A549 (cell line): ENCODE measurements around the gene KRTAP20-2. TPM values are rescaled to one million over a fixed set of nuclear protein-coding genes. Genes with fewer than 3 reads are reported as not detected.

ENCODE experiments used
- ATAC-seq, 2 experiments: fragments of 200-7000 bp in 1 of 2; fragments of >200 bp in 1 of 2; cut with Nextera tagmentation in 1 of 2; cut with Tn5 transposase in 1 of 2; 3 replicates each; pipeline versions ENCODE4 v1.8.0 to v1.9.1; 2018 to 2020; ENCODE audit warnings: mild to moderate bottlenecking in 1 of 2, moderate library complexity in 1 of 2
- CTCF ChIA-PET: fragments of 300-600 bp; sonication (Branson Sonifier 250); formaldehyde crosslinking; extraction: SDS; loops from one replicate; lab custom pipeline; 2021; ENCODE audit warnings: antibody characterized with exemption, inconsistent platforms; lab: Yijun Ruan, JAX
- POLR2A ChIA-PET: fragments of 350-600 bp; formaldehyde crosslinking; extraction: SDS; loops from one replicate; lab custom pipeline; 2021; ENCODE audit warnings: antibody characterized with exemption, inconsistent platforms; lab: Yijun Ruan, JAX
- DNase-seq, 2 experiments: peaks; one replicate each; pipeline versions ENCODE4 v3.0.0 to v3.0.0-alpha.2; 2011 to 2016; ENCODE audit warnings: low read depth in 1 of 2, low spot score in 1 of 2
- FAIRE-seq: peaks from 2 replicates; lab custom pipeline; 2011; peaks lifted over from hg19 to GRCh38; lab: Jason Lieb, UNC
- H3K27ac ChIP-seq, 2 experiments: fragments of >200 bp; sonication (Bioruptor Twin); formaldehyde crosslinking; 3 replicates each; pipeline ENCODE4 v1.5.1; 2016 to 2017
- H3K4me1 ChIP-seq: fragments of >200 bp; sonication (Bioruptor Twin); formaldehyde crosslinking; 3 replicates; pipeline ENCODE4 v1.6.1; 2016
- H3K4me2 ChIP-seq: fragments of >200 bp; sonication (Bioruptor Twin); formaldehyde crosslinking; 3 replicates; pipeline ENCODE4 v1.6.1; 2016
- H3K4me3 ChIP-seq: fragments of >200 bp; sonication (Bioruptor Twin); formaldehyde crosslinking; 3 replicates; pipeline ENCODE4 v1.5.1; 2016
- H3K9me3 ChIP-seq: fragments of >200 bp; sonication (Bioruptor Twin); formaldehyde crosslinking; 3 replicates; pipeline ENCODE4 v1.6.1; 2016
- CBX2 ChIP-seq: fragments of 200-600 bp; sonication (generic); IDR thresholded peaks from 2 replicates; pipeline ENCODE4 v1.6.1; 2016; ENCODE audit warnings: low read depth, mild to moderate bottlenecking, borderline replicate concordance
- CBX8 ChIP-seq: fragments of 200-600 bp; sonication (generic); IDR thresholded peaks from 2 replicates; pipeline ENCODE4 v1.6.1; 2016
- CEBPB ChIP-seq, 2 experiments: fragments of >200 bp in 1 of 2; sonication (Bioruptor Twin) in 1 of 2; formaldehyde crosslinking in 1 of 2; IDR thresholded peaks; 2 replicates each; pipeline ENCODE4 v1.6.1; 2012 to 2016
- EHMT2 ChIP-seq: fragments of 200-600 bp; sonication (generic); IDR thresholded peaks from 2 replicates; pipeline ENCODE4 v1.6.1; 2016; ENCODE audit warnings: antibody characterized with exemption, low read depth, mild to moderate bottlenecking, moderate library complexity
- ESRRA ChIP-seq: fragments of 150-350 bp; IDR thresholded peaks from 2 replicates; pipeline ENCODE4 v1.6.1; 2014; ENCODE audit warnings: mild to moderate bottlenecking, low read length, borderline replicate concordance
- FOSL2 ChIP-seq, 2 experiments: fragments of 450-650 bp in 1 of 2; fragments of >200 bp in 1 of 2; sonication (Bioruptor Twin) in 1 of 2; formaldehyde crosslinking; IDR thresholded peaks; 2 replicates each; pipeline versions ENCODE4 v1.5.0 to v1.6.1; 2016 to 2020; ENCODE audit warnings: mild to moderate bottlenecking in 1 of 2, moderate library complexity in 1 of 2
- GATA3 ChIP-seq: IDR thresholded peaks from 2 replicates; pipeline ENCODE4 v1.6.1; 2012; ENCODE audit warnings: borderline replicate concordance
- HDAC2 ChIP-seq: fragments of 200-600 bp; sonication (generic); IDR thresholded peaks from 2 replicates; pipeline ENCODE4 v1.6.1; 2016
- HEYL ChIP-seq: fragments of 250-450 bp; sonication (Bioruptor Pico); IDR thresholded peaks from 2 replicates; pipeline ENCODE4 v1.8.0; 2021; ENCODE audit warnings: mild to moderate bottlenecking, moderate library complexity
- HOXB5 ChIP-seq: fragments of 250-450 bp; sonication (Bioruptor Pico); IDR thresholded peaks from 2 replicates; pipeline ENCODE4 v1.5.0; 2020; ENCODE audit warnings: mild to moderate bottlenecking, moderate library complexity
- JUN ChIP-seq, 2 experiments: fragments of >200 bp; sonication (Bioruptor Twin); formaldehyde crosslinking; IDR thresholded peaks; 2 replicates in 1 of 2; 3 replicates in 1 of 2; pipeline ENCODE4 v1.6.1; 2016 to 2017
- KDM1A ChIP-seq: fragments of 200-600 bp; sonication (generic); IDR thresholded peaks from 2 replicates; pipeline ENCODE4 v1.6.1; 2016; ENCODE audit warnings: low read depth, mild to moderate bottlenecking
- KDM5A ChIP-seq: fragments of 200-600 bp; sonication (generic); IDR thresholded peaks from 2 replicates; pipeline ENCODE4 v1.6.1; 2016; ENCODE audit warnings: antibody characterized with exemption, mild to moderate bottlenecking
- MAFK ChIP-seq: fragments of 450-650 bp; IDR thresholded peaks from 2 replicates; pipeline ENCODE4 v1.6.1; 2014; ENCODE audit not compliant: partially characterized antibody
- NPAS2 ChIP-seq: fragments of 250-450 bp; sonication (Bioruptor Pico); IDR thresholded peaks from 2 replicates; pipeline ENCODE4 v1.8.0; 2022; ENCODE audit warnings: mild to moderate bottlenecking, moderate library complexity, borderline replicate concordance
- PHF8 ChIP-seq: fragments of 200-600 bp; sonication (generic); IDR thresholded peaks from 2 replicates; pipeline ENCODE4 v1.6.1; 2016; ENCODE audit warnings: low read depth, mild to moderate bottlenecking, antibody characterized with exemption, moderate library complexity, borderline replicate concordance
- POLR2AphosphoS2 ChIP-seq: conservative IDR thresholded peaks from 2 replicates; pipeline ENCODE4 v1.6.1; 2012; ENCODE audit warnings: low read length, improper control_type of control experiment, inconsistent platforms
- TFCP2L1 ChIP-seq: fragments of 250-450 bp; sonication (Bioruptor Pico); IDR thresholded peaks from 2 replicates; pipeline ENCODE4 v1.5.0; 2021; ENCODE audit warnings: mild to moderate bottlenecking
- ZFP36 ChIP-seq: fragments of 450-650 bp; IDR thresholded peaks from 2 replicates; pipeline ENCODE4 v1.6.1; 2014; ENCODE audit warnings: borderline replicate concordance; ENCODE audit not compliant: partially characterized antibody
- ZSCAN20 ChIP-seq: fragments of 250-450 bp; sonication (Bioruptor Pico); IDR thresholded peaks from 2 replicates; pipeline ENCODE4 v1.8.0; 2022; ENCODE audit warnings: mild to moderate bottlenecking, moderate library complexity
- WGBS: methylation state at CpG from one replicate; pipeline ENCODE4 v1.1.6; 2017; ENCODE audit errors: missing lambda C conversion rate; 5-methylcytosine and 5-hydroxymethylcytosine counted together
- polyA plus RNA-seq, 4 experiments: library from polyadenylated mRNA; depleted of rRNA in 3 of 4; stranded (reverse); fragments of >200 nt; fragmentation: RNase III in 1 of 4; extraction: RNeasy Plus Mini Kit Qiagen cat#74134 plus additional on column Dnase treatment in 1 of 4; gene quantifications; 2 replicates in 3 of 4; 3 replicates in 1 of 4; pipeline ENCODE4 v1.2.3, GENCODE V29; 2011 to 2017
- TF ChIP-seq, protein P1 (sequence below): fragments of >200 bp; sonication (Bioruptor Twin); formaldehyde crosslinking; IDR thresholded peaks from 3 replicates; pipeline ENCODE4 v1.6.1; 2016
- TF ChIP-seq, protein P2 (sequence below): fragments of 450-650 bp; IDR thresholded peaks from 2 replicates; pipeline ENCODE4 v1.6.1; 2014; ENCODE audit warnings: antibody characterized with exemption
- TF ChIP-seq, protein P3 (sequence below): fragments of 250-450 bp; sonication (Bioruptor Pico); IDR thresholded peaks from 2 replicates; pipeline ENCODE4 v1.5.0; 2020; ENCODE audit warnings: low read depth, mild to moderate bottlenecking, moderate library complexity
- TF ChIP-seq, protein P4 (sequence below): IDR thresholded peaks from 2 replicates; pipeline ENCODE4 v1.6.1; 2012
- TF ChIP-seq, protein P5 (sequence below): IDR thresholded peaks from 2 replicates; pipeline ENCODE4 v1.6.1; 2012; ENCODE audit warnings: low read depth, borderline replicate concordance
- TF ChIP-seq, protein P6 (sequence below): fragments of >200 bp; sonication (Bioruptor Twin); formaldehyde crosslinking; IDR thresholded peaks from 2 replicates; pipeline ENCODE4 v1.6.1; 2016

The KRTAP20-2 gene
- polyA plus RNA-seq, 2 of the 4 experiments (the other 2 are of a cell fraction), result not detected

DNA sequence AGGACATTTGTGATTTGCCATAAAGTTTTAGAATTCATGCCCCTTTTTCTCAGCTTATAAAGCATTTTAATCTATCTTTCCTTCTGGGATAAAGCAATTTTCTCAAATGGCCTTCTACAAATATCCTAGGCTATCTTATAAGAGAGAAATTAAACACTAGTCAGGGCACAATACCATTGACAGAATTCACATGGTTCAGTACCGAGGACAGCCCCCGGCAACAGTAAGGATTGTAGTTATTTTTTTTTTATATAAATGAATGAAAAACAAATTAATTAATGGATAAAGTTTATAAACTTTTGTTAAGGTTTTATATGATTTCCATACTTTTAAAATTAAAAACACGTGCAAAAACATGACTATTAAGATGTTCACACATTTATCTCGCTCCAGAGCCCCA, 6.9 kb upstream of the KRTAP20-2 start:
- no peak overlapping the region for H3K27ac ChIP-seq
- TF ChIP-seq, protein P1, sequence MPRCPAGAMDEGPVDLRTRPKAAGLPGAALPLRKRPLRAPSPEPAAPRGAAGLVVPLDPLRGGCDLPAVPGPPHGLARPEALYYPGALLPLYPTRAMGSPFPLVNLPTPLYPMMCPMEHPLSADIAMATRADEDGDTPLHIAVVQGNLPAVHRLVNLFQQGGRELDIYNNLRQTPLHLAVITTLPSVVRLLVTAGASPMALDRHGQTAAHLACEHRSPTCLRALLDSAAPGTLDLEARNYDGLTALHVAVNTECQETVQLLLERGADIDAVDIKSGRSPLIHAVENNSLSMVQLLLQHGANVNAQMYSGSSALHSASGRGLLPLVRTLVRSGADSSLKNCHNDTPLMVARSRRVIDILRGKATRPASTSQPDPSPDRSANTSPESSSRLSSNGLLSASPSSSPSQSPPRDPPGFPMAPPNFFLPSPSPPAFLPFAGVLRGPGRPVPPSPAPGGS, result no peak
- TF ChIP-seq CEBPB (IDR thresholded peaks at IDR 0.05), result no peak
- TF ChIP-seq, protein P2, sequence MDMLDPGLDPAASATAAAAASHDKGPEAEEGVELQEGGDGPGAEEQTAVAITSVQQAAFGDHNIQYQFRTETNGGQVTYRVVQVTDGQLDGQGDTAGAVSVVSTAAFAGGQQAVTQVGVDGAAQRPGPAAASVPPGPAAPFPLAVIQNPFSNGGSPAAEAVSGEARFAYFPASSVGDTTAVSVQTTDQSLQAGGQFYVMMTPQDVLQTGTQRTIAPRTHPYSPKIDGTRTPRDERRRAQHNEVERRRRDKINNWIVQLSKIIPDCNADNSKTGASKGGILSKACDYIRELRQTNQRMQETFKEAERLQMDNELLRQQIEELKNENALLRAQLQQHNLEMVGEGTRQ, result no peak
- TF ChIP-seq CBX2, result no peak
- no peak for TF ChIP-seq KDM5A
- TF ChIP-seq, protein P3, sequence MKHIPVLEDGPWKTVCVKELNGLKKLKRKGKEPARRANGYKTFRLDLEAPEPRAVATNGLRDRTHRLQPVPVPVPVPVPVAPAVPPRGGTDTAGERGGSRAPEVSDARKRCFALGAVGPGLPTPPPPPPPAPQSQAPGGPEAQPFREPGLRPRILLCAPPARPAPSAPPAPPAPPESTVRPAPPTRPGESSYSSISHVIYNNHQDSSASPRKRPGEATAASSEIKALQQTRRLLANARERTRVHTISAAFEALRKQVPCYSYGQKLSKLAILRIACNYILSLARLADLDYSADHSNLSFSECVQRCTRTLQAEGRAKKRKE (CRISPR knock-in tag), result no peak
- no peak for TF ChIP-seq MAFK
- TF ChIP-seq, protein P4, sequence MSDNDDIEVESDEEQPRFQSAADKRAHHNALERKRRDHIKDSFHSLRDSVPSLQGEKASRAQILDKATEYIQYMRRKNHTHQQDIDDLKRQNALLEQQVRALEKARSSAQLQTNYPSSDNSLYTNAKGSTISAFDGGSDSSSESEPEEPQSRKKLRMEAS, result no peak
- TF ChIP-seq, protein P5, sequence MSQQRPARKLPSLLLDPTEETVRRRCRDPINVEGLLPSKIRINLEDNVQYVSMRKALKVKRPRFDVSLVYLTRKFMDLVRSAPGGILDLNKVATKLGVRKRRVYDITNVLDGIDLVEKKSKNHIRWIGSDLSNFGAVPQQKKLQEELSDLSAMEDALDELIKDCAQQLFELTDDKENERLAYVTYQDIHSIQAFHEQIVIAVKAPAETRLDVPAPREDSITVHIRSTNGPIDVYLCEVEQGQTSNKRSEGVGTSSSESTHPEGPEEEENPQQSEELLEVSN, result no peak
- TF ChIP-seq NPAS2 (CRISPR knock-in tag), result no peak
- TF ChIP-seq KDM1A, result no peak
- no peak for TF ChIP-seq ZFP36
- TF ChIP-seq HEYL, result no peak
- TF ChIP-seq, protein P6, sequence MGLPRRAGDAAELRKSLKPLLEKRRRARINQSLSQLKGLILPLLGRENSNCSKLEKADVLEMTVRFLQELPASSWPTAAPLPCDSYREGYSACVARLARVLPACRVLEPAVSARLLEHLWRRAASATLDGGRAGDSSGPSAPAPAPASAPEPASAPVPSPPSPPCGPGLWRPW, result no peak
- TF ChIP-seq GATA3, result no peak
- TF ChIP-seq FOSL2 (IDR thresholded peaks at IDR 0.05), result no peak
- no peak for TF ChIP-seq FOSL2 (CRISPR knock-in tag; IDR thresholded peaks at IDR 0.05)
- no peak for FAIRE-seq
- no peak overlapping the region for H3K4me2 ChIP-seq
- DNase-seq, result no peak
- H3K4me3 ChIP-seq, result no peak overlapping the region
- H3K4me1 ChIP-seq, result no peaks in the 10 kb centered on the region
- no peak for ATAC-seq
- 3% methylated on average over 4 of the region's 4 CpGs for WGBS
- no peaks in the 10 kb centered on the region for H3K9me3 ChIP-seq
- ChIA-PET CTCF (no interaction called here), POLR2A (no interaction called here)

DNA sequence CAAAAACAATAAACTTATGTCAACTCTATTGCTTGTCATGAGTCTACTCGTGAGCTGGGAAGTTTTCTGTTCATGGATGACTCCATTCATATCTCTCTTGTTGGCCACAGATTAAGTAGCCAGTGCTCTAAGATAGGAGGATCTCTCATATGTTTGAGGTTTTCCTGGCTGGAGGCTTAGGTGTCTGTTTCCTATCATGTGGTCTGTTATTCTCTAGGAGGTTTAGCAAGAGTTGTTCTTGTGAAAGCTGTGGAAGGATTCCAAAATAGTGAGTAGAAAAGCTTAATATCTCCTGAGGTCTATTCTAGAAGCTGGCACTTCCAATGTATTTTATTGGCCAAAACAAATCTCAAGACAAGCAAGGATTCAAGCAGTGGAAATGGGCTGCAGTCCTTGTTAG, 5.8 kb upstream of the KRTAP20-2 start:
- WGBS, result 0% methylated on average over 1 of the region's 1 CpG
- no peak overlapping the region for H3K4me2 ChIP-seq
- no peak overlapping the region for H3K4me3 ChIP-seq
- POLR2A ChIA-PET, result no interaction called here
- DNase-seq (no peak), ATAC-seq (no peak), FAIRE-seq (no peak)
- H3K4me1 ChIP-seq, result no peaks in the 10 kb centered on the region
- TF ChIP-seq HEYL, result no peak
- no peak for TF ChIP-seq POLR2AphosphoS2
- TF ChIP-seq, protein P5, result no peak
- TF ChIP-seq KDM5A, result no peak
- TF ChIP-seq, protein P4, result no peak
- no peak for TF ChIP-seq PHF8
- no peak for TF ChIP-seq CBX2
- no peak for TF ChIP-seq HOXB5 (CRISPR knock-in tag)
- no peak for TF ChIP-seq ESRRA
- TF ChIP-seq EHMT2, result no peak
- TF ChIP-seq TFCP2L1 (CRISPR knock-in tag), result no peak
- TF ChIP-seq, protein P2, result no peak
- TF ChIP-seq CBX8, result no peak
- TF ChIP-seq, protein P3 (CRISPR knock-in tag), result no peak
- TF ChIP-seq MAFK, result no peak
- TF ChIP-seq JUN (IDR thresholded peaks at IDR 0.05), result no peak
- no peak for TF ChIP-seq KDM1A
- TF ChIP-seq FOSL2 (IDR thresholded peaks at IDR 0.05), result no peak
- no peak for TF ChIP-seq FOSL2 (CRISPR knock-in tag; IDR thresholded peaks at IDR 0.05)
- no peak for TF ChIP-seq HDAC2
- TF ChIP-seq ZSCAN20 (CRISPR knock-in tag), result no peak
- no peaks in the 10 kb centered on the region for H3K9me3 ChIP-seq
- CTCF ChIA-PET, result no interaction called here
- no peak overlapping the region for H3K27ac ChIP-seq
